Activated CD4-positive, CD25-positive, alpha-beta regulatory T cell treated with anti-CD3 and anti-CD28 coated beads, Interleukin-2, amount 50 U/mL, for 72 hours (primary cell): ENCODE results near the gene KLF13.

ENCODE experiments used
- DNase-seq: peaks from one replicate; pipeline ENCODE4 v3.0.0; 2021

The KLF13 gene

GRCh38 chr15:31333820-31334219 is 7.2 kb downstream of the KLF13 start:
- no peak for DNase-seq

GRCh38 chr15:31335989-31336592 is 9.5 kb downstream of the KLF13 start:
- DNase-seq, result no peak

GRCh38 chr15:31336593-31337295 is 10.1 kb downstream of the KLF13 start:
- no peak for DNase-seq

- DNase-seq, result no peak
Measured at GRCh38 chr15:31337352-31338031, 10.9 kb downstream of the KLF13 start.

GRCh38 chr15:31338318-31338878 is 11.8 kb downstream of the KLF13 start:
- DNase-seq, result no peak

GRCh38 chr15:31338879-31339557 is 12.4 kb downstream of the KLF13 start:
- peak; percentile 57 for DNase-seq

GRCh38 chr15:31339558-31339895 is 12.9 kb downstream of the KLF13 start:
- no peak for DNase-seq

GRCh38 chr15:31340047-31340446 is 13.4 kb downstream of the KLF13 start:
- no peak for DNase-seq

GRCh38 chr15:31340592-31340991 is 14.0 kb downstream of the KLF13 start:
- no peak for DNase-seq

- DNase-seq, result no peak
Measured at GRCh38 chr15:31341071-31341470, 14.4 kb downstream of the KLF13 start.

- DNase-seq, result no peak
Measured at GRCh38 chr15:31341496-31342195, 15.0 kb downstream of the KLF13 start.

- no peak for DNase-seq
Measured at GRCh38 chr15:31342381-31342780, 15.7 kb downstream of the KLF13 start.

- no peak for DNase-seq
Measured at GRCh38 chr15:31342781-31343626, 16.4 kb downstream of the KLF13 start.

GRCh38 chr15:31343831-31344230 is 17.2 kb downstream of the KLF13 start:
- DNase-seq, result no peak

GRCh38 chr15:31344266-31344665 is 17.6 kb downstream of the KLF13 start:
- no peak for DNase-seq

GRCh38 chr15:31344823-31345605 is 18.4 kb downstream of the KLF13 start:
- DNase-seq, result peak; percentile 55

GRCh38 chr15:31345606-31346366 is 19.2 kb downstream of the KLF13 start:
- no peak for DNase-seq

GRCh38 chr15:31346367-31347066 is 19.9 kb downstream of the KLF13 start:
- DNase-seq, result no peak
